ENCODE data around the gene HSD3B1. TPM values are rescaled to one million over a fixed set of nuclear protein-coding genes. Genes with fewer than 3 reads are reported as not detected.

HSD3B1 gene
- total RNA-seq, 4 donors from 2014 or later: not detected

- Histone ChIP-seq H3K27me3 (no peaks in the 10 kb centered on the region), H3K4me3 (replicated peaks in 1 of 3) (no peak overlapping the region), H3K9me3 (no peaks in the 10 kb centered on the region), H3K4me1 (no peaks in the 10 kb centered on the region), H3K27ac (no peak overlapping the region), H3K36me3 (no peaks in the 10 kb centered on the region)
- no peak for TF ChIP-seq POLR2A (IDR thresholded peaks at IDR 0.05)
- TF ChIP-seq, protein P1, sequence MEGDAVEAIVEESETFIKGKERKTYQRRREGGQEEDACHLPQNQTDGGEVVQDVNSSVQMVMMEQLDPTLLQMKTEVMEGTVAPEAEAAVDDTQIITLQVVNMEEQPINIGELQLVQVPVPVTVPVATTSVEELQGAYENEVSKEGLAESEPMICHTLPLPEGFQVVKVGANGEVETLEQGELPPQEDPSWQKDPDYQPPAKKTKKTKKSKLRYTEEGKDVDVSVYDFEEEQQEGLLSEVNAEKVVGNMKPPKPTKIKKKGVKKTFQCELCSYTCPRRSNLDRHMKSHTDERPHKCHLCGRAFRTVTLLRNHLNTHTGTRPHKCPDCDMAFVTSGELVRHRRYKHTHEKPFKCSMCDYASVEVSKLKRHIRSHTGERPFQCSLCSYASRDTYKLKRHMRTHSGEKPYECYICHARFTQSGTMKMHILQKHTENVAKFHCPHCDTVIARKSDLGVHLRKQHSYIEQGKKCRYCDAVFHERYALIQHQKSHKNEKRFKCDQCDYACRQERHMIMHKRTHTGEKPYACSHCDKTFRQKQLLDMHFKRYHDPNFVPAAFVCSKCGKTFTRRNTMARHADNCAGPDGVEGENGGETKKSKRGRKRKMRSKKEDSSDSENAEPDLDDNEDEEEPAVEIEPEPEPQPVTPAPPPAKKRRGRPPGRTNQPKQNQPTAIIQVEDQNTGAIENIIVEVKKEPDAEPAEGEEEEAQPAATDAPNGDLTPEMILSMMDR (IDR thresholded peaks at IDR 0.05): no peak
- intact Hi-C loops (cut with DNase I): no loop called here
- no peak for DNase-seq
Observed at GRCh38 chr1:119481951-119482350, 25.1 kb upstream of the HSD3B1 start.

GRCh38 chr1:119482517-119483425 is 24.2 kb upstream of the HSD3B1 start:
- intact Hi-C loops (cut with DNase I): no loop called here
- TF ChIP-seq, protein P1 (IDR thresholded peaks at IDR 0.05): no peak
- no peak for TF ChIP-seq POLR2A (IDR thresholded peaks at IDR 0.05)
- WGBS, 2 donors: 84 to 86% methylated on average over 6 of the region's 6 CpGs

DNA sequence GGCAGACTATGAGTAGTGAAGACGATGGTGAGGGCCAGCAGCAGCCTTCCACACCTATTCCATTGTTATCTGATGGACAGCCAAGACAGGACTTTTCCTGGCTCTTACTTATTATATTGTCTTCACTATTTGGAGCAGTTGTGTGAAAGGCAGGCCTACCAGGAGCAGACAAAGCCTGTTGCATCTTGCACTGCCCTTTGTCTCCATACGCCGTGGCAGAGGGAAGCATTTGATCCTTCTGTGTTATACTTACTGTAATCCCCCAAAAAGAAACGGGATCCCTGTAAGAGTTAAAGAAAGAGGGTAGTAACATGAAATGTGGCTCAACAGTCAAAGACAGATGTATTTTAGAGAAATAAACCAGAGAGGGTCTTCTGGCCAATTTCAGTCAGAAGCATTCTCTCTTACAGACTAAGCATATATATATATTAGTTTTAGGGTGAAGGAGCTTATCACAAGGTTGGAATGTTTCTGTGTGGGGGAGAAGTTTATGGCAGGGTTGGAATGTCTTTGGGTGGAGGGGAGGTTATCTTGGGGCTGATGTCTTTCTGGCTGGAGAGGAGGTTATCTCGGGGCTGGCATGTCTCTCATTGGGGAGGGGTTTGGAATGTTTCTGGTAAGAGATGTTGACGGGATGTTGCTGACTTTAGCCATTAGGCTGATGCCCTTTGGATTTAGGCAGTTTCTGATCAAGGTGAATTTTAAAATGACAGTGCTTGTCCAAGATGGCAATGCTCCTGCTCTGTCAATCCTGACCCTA is 23.4 kb upstream of the HSD3B1 start:
- Histone ChIP-seq H3K27me3 (no peaks in the 10 kb centered on the region), H3K4me3 (replicated peaks in 1 of 3) (no peak overlapping the region), H3K36me3 (no peaks in the 10 kb centered on the region), H3K4me1 (no peaks in the 10 kb centered on the region), H3K27ac (no peak overlapping the region), H3K9me3 (no peaks in the 10 kb centered on the region)
- 86 to 89% methylated on average over 6 of the region's 6 CpGs for WGBS, 2 donors
- DNase-seq: no peak
- intact Hi-C loops (cut with DNase I): no loop called here
- TF ChIP-seq, protein P1 (IDR thresholded peaks at IDR 0.05): no peak
- TF ChIP-seq POLR2A (IDR thresholded peaks at IDR 0.05): no peak

More at GRCh38 chr1:119482517-119483425, 24.2 kb upstream of the HSD3B1 start:
- DNase-seq: no peak
- Histone ChIP-seq H3K27ac (no peak overlapping the region), H3K4me3 (replicated peaks in 1 of 3) (no peak overlapping the region), H3K9me3 (no peaks in the 10 kb centered on the region), H3K4me1 (no peaks in the 10 kb centered on the region), H3K36me3 (no peaks in the 10 kb centered on the region), H3K27me3 (no peaks in the 10 kb centered on the region)

GRCh38 chr1:119485201-119485600 is 21.8 kb upstream of the HSD3B1 start:
- Histone ChIP-seq H3K4me1 (no peaks in the 10 kb centered on the region), H3K27me3 (no peaks in the 10 kb centered on the region), H3K9me3 (no peaks in the 10 kb centered on the region), H3K36me3 (no peaks in the 10 kb centered on the region), H3K27ac (no peak overlapping the region), H3K4me3 (replicated peaks in 1 of 3) (no peak overlapping the region)
- TF ChIP-seq POLR2A (IDR thresholded peaks at IDR 0.05): no peak
- TF ChIP-seq, protein P1 (IDR thresholded peaks at IDR 0.05): no peak
- intact Hi-C loops (cut with DNase I): no loop called here
- WGBS, 2 donors: 77 to 85% methylated on average over 4 of the region's 4 CpGs
- no peak for DNase-seq

DNA sequence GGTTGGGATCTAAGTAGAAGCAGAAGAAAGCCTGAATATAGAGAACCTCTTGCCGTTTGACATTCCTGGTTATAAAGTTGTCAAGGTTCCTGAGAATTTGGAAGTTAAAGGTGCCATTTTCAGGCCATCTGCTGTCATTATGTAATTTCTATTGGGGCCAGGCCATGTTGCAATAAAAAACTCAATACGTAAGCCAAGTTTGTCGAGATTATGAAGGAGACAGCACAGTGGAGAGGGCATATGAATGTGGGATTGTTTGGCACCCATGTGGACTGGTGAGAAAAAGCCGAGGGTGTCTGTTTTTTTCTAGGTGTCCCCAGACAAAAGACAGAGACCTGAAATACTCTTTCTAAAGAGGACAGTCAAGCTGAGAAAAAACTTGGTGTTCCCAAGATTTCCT is 18.8 kb upstream of the HSD3B1 start:
- H3K36me3 ChIP-seq: no peaks in the 10 kb centered on the region
- no peak overlapping the region for H3K4me3 ChIP-seq (replicated peaks in 1 of 3)
- no peaks in the 10 kb centered on the region for H3K4me1 ChIP-seq
- H3K27me3 ChIP-seq: no peaks in the 10 kb centered on the region
- DNase-seq: no peak
- no peak for TF ChIP-seq POLR2A (IDR thresholded peaks at IDR 0.05)
- TF ChIP-seq, protein P1 (IDR thresholded peaks at IDR 0.05): no peak
- intact Hi-C loops (cut with DNase I): no loop called here
- WGBS, 2 donors: 76 to 87% methylated on average over 4 of the region's 4 CpGs
- H3K27ac ChIP-seq: no peak overlapping the region
- H3K9me3 ChIP-seq: no peaks in the 10 kb centered on the region

Measured in thyroid gland (tissue), 4 donors.